Measurements from ENCODE around the gene CMTM1.
"Not testable (repeated sequence)": the region's sequence is repeated elsewhere in the genome, so short reads cannot be mapped to it uniquely, and the experiment has no call there.

Gene CMTM1

DNA sequence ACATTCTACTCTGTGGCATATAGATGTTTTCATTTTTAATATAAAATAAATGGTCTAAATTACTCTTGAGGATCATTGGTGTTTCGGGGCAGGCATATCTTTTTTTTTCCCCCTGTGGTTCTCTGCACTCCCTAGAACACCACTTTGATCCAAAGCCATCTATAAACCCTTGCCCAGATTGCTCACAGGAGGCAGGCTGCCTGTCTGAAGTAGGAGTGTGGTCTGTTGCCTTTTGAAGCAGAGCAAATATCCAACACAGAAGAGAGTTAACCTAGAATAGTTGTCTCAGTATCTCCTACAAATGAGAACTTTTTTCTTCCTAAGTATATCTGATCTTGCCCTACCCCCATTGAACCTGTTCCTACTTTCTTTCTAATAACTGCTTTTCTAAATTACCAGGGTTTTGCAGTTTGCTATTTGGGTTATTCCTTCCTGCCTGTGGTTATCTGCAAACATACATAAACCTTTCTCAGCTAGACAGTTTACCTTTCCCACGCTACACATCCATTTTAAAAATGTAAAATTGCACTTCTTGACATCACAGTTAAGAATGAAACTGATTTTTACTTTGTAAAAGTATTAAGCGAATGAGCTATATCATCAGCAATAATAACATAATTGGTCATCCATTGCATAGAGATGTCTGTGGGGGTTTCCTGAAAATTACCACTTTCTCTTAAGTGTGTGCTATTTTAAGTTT lies 4.7 kb upstream of the CMTM1 start:
- DNase-seq (ENCODE audit: insufficient read length, low spot score): no peak
- no peak for FAIRE-seq

DNA sequence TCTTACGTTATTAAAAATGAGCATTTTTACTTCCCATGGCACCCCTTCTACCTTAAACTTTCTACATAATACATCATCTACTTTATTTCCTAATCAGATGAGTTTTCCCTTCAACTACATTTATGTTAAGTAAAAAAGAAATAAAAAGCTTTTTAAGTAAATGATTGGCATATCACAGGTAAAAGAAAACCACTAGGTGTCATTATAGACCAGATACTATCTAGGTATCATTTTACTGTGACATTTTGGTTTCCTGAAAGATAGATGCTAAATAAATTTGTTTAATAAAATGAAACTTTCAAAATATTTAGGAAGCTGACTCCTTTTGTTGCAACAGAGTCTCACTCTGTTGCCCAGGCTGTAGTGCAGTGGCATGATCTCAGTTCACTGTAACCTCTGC lies 3.8 kb upstream of the CMTM1 start:
- DNase-seq (ENCODE audit: insufficient read length, low spot score) (no peak), FAIRE-seq (no peak)

DNA sequence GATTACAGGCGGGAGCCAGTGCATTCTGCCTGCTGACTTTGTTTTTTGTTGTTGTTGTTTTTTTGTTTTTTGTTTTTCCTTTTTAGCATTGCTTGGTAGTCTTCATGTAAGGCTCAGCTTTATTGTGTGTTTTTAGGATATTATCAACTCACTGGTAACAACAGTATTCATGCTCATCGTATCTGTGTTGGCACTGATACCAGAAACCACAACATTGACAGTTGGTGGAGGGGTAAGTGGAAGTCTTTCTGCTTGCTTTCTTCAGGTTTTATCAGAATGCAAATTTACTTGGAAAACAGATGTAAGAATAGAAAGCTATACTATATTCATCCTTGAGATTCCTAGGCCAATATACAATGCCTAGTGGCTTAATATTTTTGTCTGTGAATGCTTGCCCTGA lies 3.3 kb upstream of the CMTM1 start:
- DNase-seq (ENCODE audit: insufficient read length, low spot score) (no peak), FAIRE-seq (no peak)

DNA sequence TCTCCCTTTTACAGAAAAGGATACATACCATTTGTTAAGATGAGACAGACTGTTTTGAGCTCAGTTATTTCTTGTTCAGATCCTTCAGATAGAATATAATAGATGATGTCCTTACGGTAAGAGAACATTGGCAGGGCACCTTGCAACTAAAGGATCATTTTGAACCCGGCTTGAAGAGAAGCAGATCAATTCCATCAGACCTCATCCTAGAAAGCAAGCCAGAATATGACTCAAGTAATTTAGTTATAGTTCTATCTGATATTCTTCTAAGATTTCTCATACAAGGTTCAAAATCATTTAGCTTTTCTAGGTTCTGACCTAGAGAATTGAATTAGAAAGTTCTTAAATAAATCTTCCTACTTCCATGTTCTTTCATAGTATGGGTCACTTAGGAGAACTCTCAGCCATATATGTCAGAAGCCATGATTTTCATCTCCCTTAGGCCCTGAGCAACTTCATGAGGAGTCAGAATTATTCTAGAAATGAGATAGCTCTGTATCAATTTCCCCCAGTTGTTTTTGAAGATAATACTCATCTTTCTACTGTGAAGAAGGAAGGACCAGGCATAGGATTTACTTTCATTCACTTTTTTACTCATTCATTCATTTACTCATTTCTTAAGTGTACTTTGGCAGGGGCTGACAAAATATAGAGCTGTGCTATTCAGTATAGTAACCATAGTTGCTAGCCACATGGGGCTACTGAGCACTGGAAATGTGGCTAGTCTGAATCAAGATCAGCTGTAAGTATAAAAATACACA lies 2.5 kb upstream of the CMTM1 start:
- DNase-seq (ENCODE audit: insufficient read length, low spot score): no peak
- no peak for FAIRE-seq

DNA sequence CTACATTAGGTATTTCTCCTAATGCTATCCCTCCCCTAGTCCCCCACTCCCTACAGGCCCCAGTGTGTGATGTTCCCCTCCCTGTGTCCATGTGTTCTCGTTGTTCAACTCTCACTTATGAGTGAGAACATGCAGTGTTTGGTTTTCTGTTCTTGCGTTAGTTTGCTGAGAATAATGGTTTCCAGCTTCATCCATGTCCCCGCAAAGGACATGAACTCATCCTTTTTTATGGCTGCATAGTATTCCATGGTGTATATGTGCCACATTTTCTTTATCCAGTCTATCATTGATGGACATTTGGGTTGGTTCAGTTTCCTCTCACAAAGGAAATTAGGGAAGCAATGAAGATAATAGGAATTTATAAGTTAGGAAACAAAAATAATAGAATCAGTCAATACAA lies 1.0 kb downstream of the CMTM1 start:
- FAIRE-seq; DNase-seq (ENCODE audit: insufficient read length, low spot score): not testable (repeated sequence)

DNA sequence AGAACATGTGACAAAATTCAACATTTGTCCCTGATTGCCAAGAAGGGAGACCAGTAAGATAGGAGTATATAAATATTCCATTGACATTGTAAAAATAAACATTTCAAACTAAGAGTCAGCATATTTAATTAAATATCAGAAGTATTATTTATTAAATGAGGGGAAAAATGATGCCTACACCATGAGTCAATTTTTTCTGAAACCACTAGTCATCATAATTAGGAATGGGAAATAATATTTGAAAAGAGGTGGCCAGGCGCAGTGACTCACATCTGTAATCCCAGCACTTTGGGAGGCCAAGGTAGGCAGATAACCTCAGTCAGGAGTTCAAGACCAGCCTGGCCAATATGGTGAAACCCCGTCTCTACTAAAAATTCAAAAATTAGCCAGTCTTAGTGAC lies 2.1 kb downstream of the CMTM1 start:
- no peak for FAIRE-seq

DNA sequence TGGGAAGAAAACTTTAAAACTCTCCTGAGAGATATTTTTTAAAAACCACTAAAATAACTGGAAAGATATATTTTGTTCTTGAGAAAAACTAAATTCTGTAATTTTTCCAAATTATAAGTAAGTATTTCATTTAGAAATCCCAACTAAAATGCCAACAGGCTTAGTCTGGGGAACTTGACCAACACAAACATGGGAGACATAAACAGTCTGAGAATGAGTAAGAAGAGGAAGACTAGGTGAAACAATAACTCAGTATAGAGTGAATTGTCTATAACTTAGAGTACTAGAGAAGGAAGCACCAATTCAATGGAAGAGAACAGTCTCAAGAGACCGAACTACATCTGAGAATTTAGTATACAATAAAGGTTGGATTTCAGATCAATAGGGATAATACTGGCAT lies 2.9 kb downstream of the CMTM1 start:
- no peak for FAIRE-seq
- no peak for DNase-seq (ENCODE audit: insufficient read length, low spot score)

More for the DNA sequence above, 2.1 kb downstream of the CMTM1 start:
- DNase-seq (ENCODE audit: insufficient read length, low spot score): no peak

DNA sequence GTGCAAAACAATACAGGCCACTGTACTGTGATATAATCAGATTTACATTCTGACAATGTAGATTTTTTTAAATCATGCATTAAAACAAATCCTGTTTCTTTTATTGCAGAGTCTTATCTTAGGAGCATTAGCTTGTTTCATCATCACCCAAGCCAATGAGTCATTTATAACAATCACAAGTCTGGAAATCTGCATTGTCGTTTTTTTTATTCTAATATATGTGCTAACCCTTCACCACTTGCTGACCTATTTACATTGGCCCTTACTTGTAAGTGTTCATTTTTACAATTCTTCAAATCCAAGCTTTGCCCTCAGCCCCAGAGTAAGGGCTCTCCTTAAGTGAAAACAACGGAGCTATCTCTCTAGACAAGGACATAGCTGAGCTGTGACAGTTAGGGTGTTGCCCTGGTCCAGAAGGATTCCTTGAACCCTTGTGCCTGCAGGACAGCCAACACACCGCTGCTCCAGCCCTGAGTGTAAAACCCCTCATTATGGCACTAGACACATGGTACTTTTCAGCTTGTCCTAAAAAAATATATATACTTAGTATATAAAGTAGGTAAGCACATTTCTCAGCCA lies 3.7 kb downstream of the CMTM1 start:
- FAIRE-seq (peak; percentile 42), DNase-seq (ENCODE audit: insufficient read length, low spot score) (no peak)

DNA sequence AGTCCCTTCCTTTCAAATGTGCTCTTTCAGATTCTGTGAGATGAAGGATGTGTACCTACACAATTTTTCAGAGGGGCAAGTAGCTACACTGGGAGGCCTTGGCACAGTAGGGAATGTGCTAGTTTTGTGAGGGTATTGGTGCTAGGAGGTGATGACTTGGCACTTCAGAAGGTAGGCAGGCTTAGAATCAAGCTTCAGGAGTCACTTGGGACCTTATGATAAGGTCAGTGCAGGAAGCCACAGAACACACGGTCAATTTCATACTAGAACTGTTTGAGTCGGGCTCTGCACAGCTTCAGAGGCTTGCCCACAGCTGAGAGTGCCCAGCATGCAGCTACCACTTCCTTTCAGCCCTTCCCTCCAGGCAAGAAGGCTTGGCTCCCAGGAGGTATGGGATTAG lies 6.1 kb downstream of the CMTM1 start:
- FAIRE-seq: no peak
- no peak for DNase-seq (ENCODE audit: insufficient read length, low spot score)

DNA sequence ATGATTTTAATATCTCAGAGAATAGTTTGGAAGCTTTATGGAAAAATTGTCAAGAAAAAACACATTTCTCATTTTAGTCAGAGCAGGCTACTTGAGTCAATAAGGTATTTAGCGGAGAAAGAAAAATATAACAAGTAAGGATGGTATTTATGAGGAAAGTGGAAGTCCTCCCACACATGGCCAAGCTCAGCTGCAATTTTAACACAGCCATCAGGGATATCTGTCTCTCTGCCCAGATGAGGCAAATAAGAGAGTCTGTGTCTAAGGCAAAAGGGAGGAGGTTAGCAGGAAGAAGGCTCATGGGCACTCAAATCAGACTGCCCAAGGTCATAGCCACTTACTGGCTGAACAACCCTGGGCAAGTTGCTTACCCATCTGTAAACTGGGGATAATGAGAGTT lies 7.8 kb downstream of the CMTM1 start:
- no peak for FAIRE-seq

DNA sequence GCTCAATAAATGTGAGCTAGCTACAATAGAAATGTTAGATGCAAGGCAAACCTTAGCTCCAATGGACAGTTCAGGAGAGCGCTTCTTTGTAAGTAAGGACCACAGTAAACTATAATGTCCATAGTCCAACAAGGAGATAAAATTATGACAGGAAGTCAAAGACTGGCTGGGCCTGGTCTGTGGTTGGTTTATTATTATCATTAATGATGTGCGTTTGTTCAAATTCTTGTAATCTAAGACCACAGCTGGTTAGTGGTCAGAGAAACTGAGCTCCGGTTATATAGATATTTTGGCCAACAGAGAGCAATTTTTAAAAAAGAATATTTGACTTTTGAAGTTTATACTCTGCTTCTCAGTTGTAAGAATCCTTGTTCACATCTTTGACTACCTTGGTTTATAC lies 8.3 kb downstream of the CMTM1 start:
- DNase-seq (ENCODE audit: insufficient read length, low spot score): no peak
- no peak for FAIRE-seq

More for the DNA sequence above, 7.8 kb downstream of the CMTM1 start:
- no peak for DNase-seq (ENCODE audit: insufficient read length, low spot score)

DNA sequence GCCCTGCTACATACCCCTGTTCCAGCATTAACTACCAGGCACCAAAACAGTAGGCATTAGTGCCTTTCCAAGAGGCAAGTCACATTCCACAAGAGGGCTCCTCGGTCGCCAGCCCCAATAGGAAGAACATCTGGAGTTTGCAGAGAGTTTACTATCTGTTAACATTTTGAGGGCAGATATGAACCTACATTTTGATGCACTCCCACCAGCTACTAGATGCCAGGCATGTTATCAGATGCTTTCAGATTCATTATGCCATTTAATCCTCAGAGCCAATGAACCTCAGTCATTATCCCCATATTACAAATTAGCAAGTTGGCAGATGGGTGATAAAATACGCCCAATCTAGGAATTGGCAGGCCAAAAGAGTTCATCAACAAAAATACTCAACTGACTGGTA lies 8.8 kb downstream of the CMTM1 start:
- DNase-seq (ENCODE audit: insufficient read length, low spot score) (no peak), FAIRE-seq (no peak)

DNA sequence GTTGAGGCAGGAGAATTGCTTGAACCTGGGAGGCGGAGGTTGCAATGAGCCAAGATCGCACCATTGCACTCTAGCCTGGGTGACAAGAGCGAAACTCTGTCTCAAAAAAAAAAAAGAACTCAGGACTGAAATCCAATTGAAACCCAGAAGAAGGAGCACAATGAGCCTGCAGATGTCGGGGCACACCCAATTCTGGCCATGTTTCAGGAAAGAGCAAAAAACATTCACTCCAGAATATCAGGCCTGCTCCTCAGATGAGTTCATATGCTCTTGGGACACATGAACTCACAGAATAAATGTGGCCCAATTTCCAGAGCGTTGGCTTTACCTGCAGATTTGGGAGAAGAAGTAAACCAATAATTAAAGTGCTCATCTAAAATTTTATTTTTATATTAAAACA lies 10.1 kb downstream of the CMTM1 start:
- no peak for DNase-seq (ENCODE audit: insufficient read length, low spot score)
- no peak for FAIRE-seq

DNA sequence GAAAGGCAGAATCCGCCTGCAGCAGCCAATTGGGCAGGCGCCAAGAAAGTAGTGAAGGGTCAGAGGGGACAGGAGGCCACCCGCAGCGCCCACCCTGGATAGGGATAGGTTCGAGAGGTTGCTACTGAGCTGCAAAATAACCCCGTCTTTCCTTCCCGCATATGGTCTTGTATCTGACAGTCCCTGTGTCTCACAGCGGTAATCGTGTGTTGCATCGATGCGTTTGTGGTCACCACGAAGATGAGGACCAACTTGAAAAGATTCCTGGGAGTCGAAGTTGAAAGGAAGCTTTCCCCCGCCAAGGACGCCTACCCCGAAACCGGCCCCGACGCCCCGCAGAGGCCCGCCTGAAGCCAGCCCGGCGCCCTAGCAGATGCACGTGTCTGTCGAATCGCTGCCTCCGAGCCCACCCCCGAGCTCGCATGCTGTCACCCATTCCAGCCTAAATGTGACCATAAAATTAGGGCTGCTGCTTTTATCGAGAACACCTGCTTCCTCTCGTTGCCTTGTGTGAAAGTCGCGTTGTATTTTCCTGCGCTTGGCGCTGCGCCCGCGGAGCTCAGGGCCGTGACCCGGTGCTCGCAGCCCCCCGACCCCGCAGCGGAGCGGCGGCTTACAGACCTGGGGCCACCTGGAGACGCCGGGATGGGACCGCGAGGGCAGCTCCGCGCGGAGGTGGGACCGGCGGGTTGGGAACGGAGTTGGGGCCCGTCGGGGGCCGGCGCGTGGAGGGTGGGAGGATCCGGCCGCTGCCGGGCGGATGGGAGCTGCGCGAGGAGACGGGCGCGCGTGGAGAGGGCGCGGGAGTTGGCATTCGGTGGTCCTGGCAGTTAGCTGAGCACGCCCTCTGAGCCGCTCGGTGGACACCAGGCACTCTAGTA lies 12.7 kb downstream of the CMTM1 start, which contains the start of gene CMTM2:
Gene CMTM2 (plus strand): TSS at position 813 of the 881 bp plus-strand sequence. CDS start 145 bp downstream, outside the sequence.
- FAIRE-seq: no peak

DNA sequence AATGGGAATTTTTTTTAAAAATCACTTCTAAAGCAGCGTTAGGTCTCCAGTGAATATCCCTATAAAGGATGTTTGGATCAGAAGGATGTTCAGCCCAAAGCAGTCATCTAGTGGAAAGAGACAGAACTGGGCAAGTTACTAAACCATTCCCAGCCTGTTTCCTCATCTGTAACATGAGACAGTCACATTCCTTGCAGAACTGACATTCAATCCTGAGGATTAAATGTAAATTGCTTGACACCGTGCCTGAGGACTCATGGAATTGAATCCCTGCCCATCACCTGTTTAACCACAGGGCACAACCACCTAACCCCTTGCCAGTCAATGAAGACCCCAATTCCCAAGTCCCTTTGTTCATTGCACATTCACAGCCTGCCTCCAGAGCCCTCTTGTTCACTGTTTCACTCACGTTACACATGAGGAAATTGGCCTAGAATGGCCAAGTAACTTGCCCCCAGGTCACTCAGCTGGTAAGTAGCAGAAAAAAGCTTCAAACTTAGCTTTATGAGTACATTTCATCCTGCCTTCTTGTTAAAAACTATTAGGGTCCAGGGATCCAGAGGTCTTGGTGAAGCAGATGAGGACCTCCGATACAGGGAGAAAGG lies 14.5 kb downstream of the CMTM1 start:
- peak; percentile 86 for DNase-seq (ENCODE audit: insufficient read length, low spot score)
- peak; percentile 96 for FAIRE-seq

More for the DNA sequence above, 12.7 kb downstream of the CMTM1 start, which contains the start of gene CMTM2:
- no peak for DNase-seq (ENCODE audit: insufficient read length, low spot score)

DNA sequence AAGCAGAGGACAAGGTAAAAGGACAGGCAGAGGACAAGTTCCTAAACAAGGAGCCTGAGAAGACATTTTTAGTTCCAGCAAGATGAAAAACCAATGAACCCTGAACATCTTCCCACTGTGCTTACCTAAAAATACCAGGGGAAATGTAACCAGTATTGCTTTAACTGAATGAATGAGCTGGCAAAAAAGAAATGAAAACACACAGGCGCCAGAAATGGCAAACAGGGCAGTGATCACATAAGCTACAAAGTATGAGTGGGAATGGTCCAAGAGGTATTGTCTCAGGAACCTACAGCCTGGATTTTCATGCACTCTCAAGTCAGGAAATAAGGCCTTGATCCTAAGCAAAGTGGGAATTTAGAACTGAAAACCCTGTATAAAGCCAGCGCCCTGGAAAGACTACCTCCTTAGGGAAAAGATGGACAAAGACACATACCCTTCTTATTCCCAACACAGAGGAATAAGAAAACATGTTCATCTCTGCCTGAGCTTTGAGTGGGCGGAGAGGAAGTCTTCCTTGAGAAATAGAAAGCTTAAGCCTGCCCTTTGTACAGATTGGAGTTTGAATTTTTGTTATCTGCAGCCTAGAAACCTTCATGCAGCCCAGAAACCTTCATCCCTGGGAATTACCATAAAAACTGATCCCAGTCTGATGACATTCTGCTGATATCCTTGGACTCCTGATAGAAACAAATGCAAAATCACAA lies 15.2 kb downstream of the CMTM1 start:
- no peak for DNase-seq (ENCODE audit: insufficient read length, low spot score)
- FAIRE-seq: no peak

DNA sequence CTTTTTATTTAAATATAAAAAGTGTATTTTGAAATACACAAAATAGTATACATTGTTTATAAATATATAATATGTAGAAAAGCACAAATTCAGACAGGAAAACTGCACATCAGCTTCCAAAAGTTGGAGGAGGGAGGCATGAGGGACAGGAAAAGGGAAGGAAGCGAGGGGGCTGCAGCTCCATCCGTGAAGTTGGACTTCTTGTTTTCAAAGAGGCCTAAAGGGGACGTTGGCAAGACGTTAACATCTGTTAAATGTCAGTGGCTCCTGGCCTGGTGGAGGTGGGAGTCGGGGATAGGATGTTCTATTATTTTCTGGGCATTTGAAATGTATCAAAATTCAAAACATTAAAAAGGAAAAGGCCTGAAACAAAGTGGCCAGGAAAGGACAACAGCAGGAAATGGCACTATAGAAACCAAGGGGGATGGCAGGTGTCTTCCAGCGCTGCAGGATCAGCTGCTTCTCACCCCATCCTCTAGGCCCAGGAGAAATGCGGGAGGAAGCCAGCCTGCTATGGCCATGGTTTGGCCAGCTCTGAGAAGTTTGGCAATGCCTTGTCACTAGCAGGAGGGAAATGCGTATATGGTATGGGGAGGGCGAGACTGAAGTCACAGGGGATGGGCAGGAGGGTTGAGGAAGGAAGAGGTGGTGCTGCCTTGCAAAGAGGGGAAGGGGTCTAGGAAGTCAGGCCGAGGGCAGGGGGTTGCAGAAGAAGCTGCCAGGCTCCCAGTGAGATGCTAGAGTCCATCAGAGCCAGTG lies 19.4 kb downstream of the CMTM1 start:
- DNase-seq (ENCODE audit: insufficient read length, low spot score): no peak
- FAIRE-seq: no peak

DNA sequence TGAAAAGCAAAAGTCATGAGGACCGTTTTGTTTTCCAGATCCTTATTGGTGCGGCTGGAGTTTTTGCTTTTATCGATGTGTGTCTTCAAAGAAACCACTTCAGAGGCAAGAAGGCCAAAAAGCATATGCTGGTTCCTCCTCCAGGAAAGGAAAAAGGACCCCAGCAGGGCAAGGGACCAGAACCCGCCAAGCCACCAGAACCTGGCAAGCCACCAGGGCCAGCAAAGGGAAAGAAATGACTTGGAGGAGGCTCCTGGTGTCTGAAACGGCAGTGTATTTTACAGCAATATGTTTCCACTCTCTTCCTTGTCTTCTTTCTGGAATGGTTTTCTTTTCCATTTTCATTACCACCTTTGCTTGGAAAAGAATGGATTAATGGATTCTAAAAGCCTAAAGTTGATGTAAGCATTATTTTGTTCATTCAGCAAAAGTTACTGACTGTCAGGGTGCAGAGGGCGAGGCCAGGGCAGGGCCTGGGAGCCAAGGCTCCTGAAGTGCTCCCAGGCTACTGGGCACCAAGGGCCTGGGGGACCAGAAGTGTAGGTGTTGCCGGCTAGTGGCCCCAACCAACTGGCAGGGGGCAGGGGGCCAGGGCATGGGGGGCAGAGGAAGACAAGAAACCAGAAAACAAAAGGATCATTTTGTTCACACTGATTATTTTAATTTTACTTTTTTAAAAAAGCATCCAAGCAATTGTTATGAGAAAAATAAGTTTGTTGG lies 21.8 kb downstream of the CMTM1 start:
- FAIRE-seq: no peak
- no peak for DNase-seq (ENCODE audit: insufficient read length, low spot score)

All from HTR-8/SVneo (cell line).